ENCODE results near the gene CCDC71. TPM values are rescaled to one million over a fixed set of nuclear protein-coding genes. Genes with fewer than 3 reads are reported as not detected.

Gene CCDC71
- total RNA-seq, 3 donors from 2014 or later (not counting 1 experiment from before 2014, with no cell fraction given), result 13.8 to 20.6 (median 15.6) TPM

- Mint-ChIP-seq H3K9me3 (no peaks in the 10 kb centered on the region), H3K36me3 (no peaks in the 10 kb centered on the region), H3K4me1 (peaks cover 11 to 17% of the 10 kb centered on the region in 2 donors), H3K27me3 (ENCODE audit: low read depth in 2 of 2) (no peaks in the 10 kb centered on the region), H3K4me3 (peak overlapping the region; percentile 82), H3K27ac (peak overlapping the region in 1 of 2 donors; percentile 84)
- TF ChIP-seq CTCF (IDR thresholded peaks at IDR 0.05), result no peak
- Histone ChIP-seq H3K27me3 (ENCODE audit: control insufficient read depth, insufficient read depth, low read length) (no peaks in the 10 kb centered on the region), H3K4me3 (ENCODE audit: low read length) (peak overlapping the region; percentile 68), H3K27ac (ENCODE audit: low read length) (no peak overlapping the region), H3K4me1 (ENCODE audit: control insufficient read depth, insufficient read depth, low read length) (peaks cover 27% of the 10 kb centered on the region), H3K36me3 (ENCODE audit: control insufficient read depth, insufficient read depth, low read length) (no peaks in the 10 kb centered on the region), H3K9me3 (ENCODE audit: control insufficient read depth, insufficient read depth, low read length) (no peaks in the 10 kb centered on the region)
- intact Hi-C loops (cut with micrococcal nuclease), result loop anchor here (1.0 kb wide), 1 partner anchor 279 kb away; no protein-coding TSS in a partner anchor
- DNase-seq, result no peak
- WGBS (ENCODE audit: insufficient coverage), result 0% methylated on average over 1 of the region's 1 CpG
- peak in 1 of 3 donors; percentile 2 for ATAC-seq
These were observed 4.6 kb upstream of the CCDC71 start for GRCh38 chr3:49170744-49171118.

- Histone ChIP-seq H3K27me3 (ENCODE audit: control insufficient read depth, insufficient read depth, low read length) (no peaks in the 10 kb centered on the region), H3K36me3 (ENCODE audit: control insufficient read depth, insufficient read depth, low read length) (peaks cover 12% of the 10 kb centered on the region), H3K4me1 (ENCODE audit: control insufficient read depth, insufficient read depth, low read length) (peaks cover 36% of the 10 kb centered on the region), H3K4me3 (ENCODE audit: low read length) (peak overlapping the region; percentile 50), H3K27ac (ENCODE audit: low read length) (peak overlapping the region; percentile 73), H3K9me3 (ENCODE audit: control insufficient read depth, insufficient read depth, low read length) (no peaks in the 10 kb centered on the region)
- Mint-ChIP-seq H3K4me1 (peaks cover 28 to 37% of the 10 kb centered on the region in 2 donors), H3K9me3 (no peaks in the 10 kb centered on the region), H3K27ac (peak overlapping the region; percentile 87 to 93), H3K27me3 (ENCODE audit: low read depth in 2 of 2) (no peaks in the 10 kb centered on the region), H3K36me3 (no peaks in the 10 kb centered on the region), H3K4me3 (peak overlapping the region; percentile 86)
- TF ChIP-seq CTCF (IDR thresholded peaks at IDR 0.05), result no peak
- no peak for ATAC-seq
- intact Hi-C loops (cut with micrococcal nuclease), result loop anchor here (5.0 kb wide), 1 partner anchor 75 kb away; the partner anchor contains the start of gene QRICH1
- no peak for DNase-seq
- 97% methylated on average over 6 of the region's 6 CpGs for WGBS (ENCODE audit: insufficient coverage)
These were observed 823 bp upstream of the CCDC71 start for GRCh38 chr3:49166752-49167556.

- no peaks in the 10 kb centered on the region for H3K9me3 Mint-ChIP-seq
- Histone ChIP-seq H3K4me3 (ENCODE audit: low read length) (peak overlapping the region; percentile 85), H3K4me1 (ENCODE audit: control insufficient read depth, insufficient read depth, low read length) (peaks cover 20% of the 10 kb centered on the region), H3K27ac (ENCODE audit: low read length) (peak overlapping the region; percentile 76), H3K36me3 (ENCODE audit: control insufficient read depth, insufficient read depth, low read length) (peaks cover 12% of the 10 kb centered on the region), H3K9me3 (ENCODE audit: control insufficient read depth, insufficient read depth, low read length) (no peaks in the 10 kb centered on the region), H3K27me3 (ENCODE audit: control insufficient read depth, insufficient read depth, low read length) (no peaks in the 10 kb centered on the region)
- H3K4me1 Mint-ChIP-seq, result peaks cover 20 to 32% of the 10 kb centered on the region in 2 donors
- no peak for DNase-seq
- 66% methylated on average over 5 of the region's 6 CpGs for WGBS (ENCODE audit: insufficient coverage)
- TF ChIP-seq CTCF (IDR thresholded peaks at IDR 0.05), result no peak
- peak overlapping the region; percentile 87 to 93 for H3K27ac Mint-ChIP-seq
- ATAC-seq, result no peak
- peak overlapping the region; percentile 92 for H3K4me3 Mint-ChIP-seq
- intact Hi-C loops (cut with micrococcal nuclease), result loop anchor here (5.0 kb wide), 1 partner anchor 73 kb away; the partner anchor contains the start of gene QRICH1
- no peaks in the 10 kb centered on the region for H3K27me3 Mint-ChIP-seq (ENCODE audit: low read depth in 2 of 2)
- H3K36me3 Mint-ChIP-seq, result no peaks in the 10 kb centered on the region
These were observed 979 bp downstream of the CCDC71 start for GRCh38 chr3:49164983-49165720.

Data from natural killer cell (primary cell).